CD8-positive, alpha-beta memory T cell (primary cell): ENCODE measurements around the gene CHFR. TPM values are rescaled to one million over a fixed set of nuclear protein-coding genes. Genes with fewer than 3 reads are reported as not detected.

Experiments
- CTCF ChIA-PET: fragments of 350-600 bp; sonication (Branson Sonifier 250); formaldehyde crosslinking; loops from one replicate; lab custom pipeline; 2021; ENCODE audit warnings: antibody characterized with exemption; lab: Charles Lee
- POLR2A ChIA-PET: fragments of 350-600 bp; sonication (Branson Sonifier 250); formaldehyde crosslinking; loops from one replicate; lab custom pipeline; 2021; ENCODE audit warnings: antibody characterized with exemption; lab: Charles Lee
- DNase-seq, 5 donors: peaks; one replicate each; pipeline versions ENCODE4 v3.0.0 to v3.0.0-alpha.2; 2020 to 2022; ENCODE audit warnings: mixed read lengths in 1 of 5
- H3K27ac ChIP-seq: one replicate; pipeline ENCODE4 v1.7.0; 2013; ENCODE audit warnings: low read depth, mild to moderate bottlenecking, low read length, moderate library complexity
- H3K27me3 ChIP-seq: 2 replicates; pipeline ENCODE4 v1.7.0; 2013; ENCODE audit warnings: low read length, mild to moderate bottlenecking; ENCODE audit not compliant: insufficient read depth, poor library complexity, severe bottlenecking
- H3K36me3 ChIP-seq: 2 replicates; pipeline ENCODE4 v1.7.0; 2013; ENCODE audit warnings: mild to moderate bottlenecking, low read length, moderate library complexity; ENCODE audit not compliant: insufficient read depth
- H3K4me1 ChIP-seq: 2 replicates; pipeline ENCODE4 v1.7.0; 2013; ENCODE audit warnings: mild to moderate bottlenecking, low read length, moderate library complexity; ENCODE audit not compliant: insufficient read depth
- H3K4me3 ChIP-seq: 2 replicates; pipeline ENCODE4 v1.7.0; 2013; ENCODE audit warnings: mild to moderate bottlenecking, low read length
- H3K9me3 ChIP-seq: 2 replicates; pipeline ENCODE4 v1.7.0; 2013; ENCODE audit warnings: mild to moderate bottlenecking, low read length
- H3K27ac Mint-ChIP-seq, 8 donors: one replicate each; pipeline ENCODE4 v1.8.0; 2020 to 2021; ENCODE audit warnings: mixed read lengths in 8 of 8, mild to moderate bottlenecking in 6 of 8, inconsistent platforms in 3 of 8, moderate library complexity in 3 of 8
- H3K27me3 Mint-ChIP-seq, 2 donors: one replicate each; pipeline ENCODE4 v1.8.0; 2020 to 2021; ENCODE audit warnings: mixed read lengths in 2 of 2, mild to moderate bottlenecking in 1 of 2, moderate library complexity in 1 of 2
- H3K36me3 Mint-ChIP-seq, 3 donors: one replicate each; pipeline ENCODE4 v1.8.0; 2020 to 2021; ENCODE audit warnings: mixed read lengths in 3 of 3, inconsistent platforms in 1 of 3, mild to moderate bottlenecking in 1 of 3
- H3K4me1 Mint-ChIP-seq, 3 donors: one replicate each; pipeline ENCODE4 v1.8.0; 2020 to 2021; ENCODE audit warnings: mixed read lengths in 3 of 3, inconsistent platforms in 1 of 3, mild to moderate bottlenecking in 1 of 3
- H3K4me3 Mint-ChIP-seq, 7 donors: one replicate each; pipeline ENCODE4 v1.8.0; 2020 to 2021; ENCODE audit warnings: mixed read lengths in 7 of 7, mild to moderate bottlenecking in 6 of 7, moderate library complexity in 4 of 7, inconsistent platforms in 2 of 7
- H3K9me3 Mint-ChIP-seq, 5 donors: one replicate each; pipeline ENCODE4 v1.8.0; 2020 to 2022; ENCODE audit warnings: mixed read lengths in 5 of 5, mild to moderate bottlenecking in 3 of 5, moderate library complexity in 2 of 5, inconsistent platforms in 1 of 5
- polyA plus RNA-seq: library from polyadenylated mRNA; unstranded; fragments of 300-500 nt; fragmentation: Illumina TruSeq; gene quantifications from one replicate; pipeline ENCODE4 v1.2.3, GENCODE V29; 2021
- total RNA-seq, 2 experiments: library from RNA; stranded (reverse); gene quantifications; one replicate each; pipeline ENCODE4 v1.2.3, GENCODE V29; 2021

CHFR gene
- total and polyA plus RNA-seq, 3 experiments from 2014 or later, result 35.0 to 57.7 (median 55.9) TPM

GRCh38 chr12:132828706-132829534 is 58.5 kb downstream of the CHFR start, which contains the start of gene GOLGA3:
GOLGA3 (minus strand) TSS chr12:132828869; CDS start chr12:132822128, 6,741 bp downstream.
- Histone ChIP-seq H3K9me3 (no peaks in the 10 kb centered on the region), H3K4me3 (peak within 1 kb of the TSS; percentile 69), H3K27ac (peak within 1 kb of the TSS; percentile 92), H3K27me3 (no peaks in the 10 kb centered on the region), H3K36me3 (peaks cover 21% of the 10 kb centered on the region), H3K4me1 (peaks cover 31% of the 10 kb centered on the region)
- Mint-ChIP-seq H3K4me1 (peaks cover 47 to 60% (median 56%) of the 10 kb centered on the region in 3 donors), H3K27ac (peak within 1 kb of the TSS; percentile 99 to 100 (median 100)), H3K36me3 (peaks cover 0 to 56% (median 19%) of the 10 kb centered on the region in 3 donors), H3K9me3 (no peaks in the 10 kb centered on the region), H3K27me3 (peaks cover 0 to 2% of the 10 kb centered on the region in 2 donors), H3K4me3 (peak within 1 kb of the TSS; percentile 93 to 99 (median 97))
- DNase-seq, result peak; percentile 92 to 96 (median 95)
- ChIA-PET CTCF (interaction anchor here (0.6 to 1.7 kb wide), 6 partner anchors 9 to 77 kb away, joined by 3 to 9 read pairs (median 3); no protein-coding TSS in a partner anchor), POLR2A (interaction anchor here (0.6 to 1.9 kb wide), 6 partner anchors 44 to 251 kb away, joined by 3 to 11 read pairs (median 5); partner anchors contain the start of genes CHFR and PGAM5)

DNA sequence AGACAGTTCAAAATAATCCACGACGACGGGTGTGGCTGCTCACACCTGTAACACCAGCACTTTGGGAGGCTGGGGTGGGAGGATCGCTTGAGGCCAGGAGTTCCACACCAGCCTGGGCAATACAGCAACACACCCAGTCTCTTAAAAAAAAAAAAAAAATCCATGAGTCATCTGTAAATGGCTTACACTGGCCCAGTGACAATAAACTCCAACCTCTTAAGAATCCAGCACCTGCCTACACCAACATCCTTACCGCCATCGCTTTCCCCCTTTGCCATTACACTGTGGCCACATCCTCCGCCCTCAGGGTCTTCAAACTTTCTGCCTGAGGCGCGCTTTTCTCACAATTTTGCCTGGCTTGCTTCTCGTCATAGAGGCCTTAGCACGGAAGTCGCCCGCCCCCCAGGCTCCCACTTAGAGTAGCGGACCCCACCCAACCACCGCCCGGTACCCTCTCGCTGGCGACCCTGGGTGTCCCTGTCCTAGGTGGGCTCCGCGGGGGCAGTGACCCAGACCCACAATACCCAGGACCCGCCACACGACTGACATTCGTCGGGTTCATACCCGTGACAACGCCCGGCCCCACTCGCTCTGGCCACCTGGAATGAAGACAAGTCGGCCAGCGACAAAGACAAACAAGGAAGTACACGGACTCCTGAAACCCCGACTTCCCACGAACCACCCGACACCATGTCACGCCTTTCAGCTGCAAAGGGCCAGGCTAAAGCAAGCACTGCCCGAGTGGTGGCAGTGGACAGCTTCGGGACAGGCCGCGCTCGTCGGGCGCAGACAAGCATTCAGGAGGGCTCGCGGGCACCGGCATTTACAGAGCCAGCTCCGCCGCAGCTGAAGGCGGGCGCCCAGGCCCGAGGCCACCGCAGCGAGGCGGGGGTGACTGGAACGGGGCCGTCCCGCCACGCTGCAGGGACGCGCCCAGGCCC is 59.4 kb downstream of the CHFR start:
- ChIA-PET POLR2A (interaction anchor here (1.0 to 1.9 kb wide), 3 partner anchors 59 to 118 kb away, joined by 5 to 11 read pairs (median 7); partner anchors contain the start of genes CHFR and PGAM5), CTCF (interaction anchor here (1.0 to 1.7 kb wide), 5 partner anchors 10 to 78 kb away, joined by 3 to 9 read pairs (median 3); no protein-coding TSS in a partner anchor)
- H3K27ac ChIP-seq, result peak overlapping the region; percentile 92
- no peaks in the 10 kb centered on the region for H3K9me3 ChIP-seq
- peak in 3 of 5 donors; percentile 19 to 53 (median 23) for DNase-seq
- Mint-ChIP-seq H3K4me3 (peak overlapping the region; percentile 84 to 90 (median 88)), H3K36me3 (peaks cover 0 to 56% (median 19%) of the 10 kb centered on the region in 3 donors), H3K9me3 (no peaks in the 10 kb centered on the region), H3K4me1 (peaks cover 40 to 54% (median 47%) of the 10 kb centered on the region in 3 donors), H3K27ac (peak overlapping the region; percentile 86 to 99 (median 94)), H3K27me3 (peaks cover 0 to 2% of the 10 kb centered on the region in 2 donors)
- H3K36me3 ChIP-seq, result peaks cover 21% of the 10 kb centered on the region
- peak overlapping the region; percentile 69 for H3K4me3 ChIP-seq
- no peaks in the 10 kb centered on the region for H3K27me3 ChIP-seq
- peaks cover 26% of the 10 kb centered on the region for H3K4me1 ChIP-seq

DNA sequence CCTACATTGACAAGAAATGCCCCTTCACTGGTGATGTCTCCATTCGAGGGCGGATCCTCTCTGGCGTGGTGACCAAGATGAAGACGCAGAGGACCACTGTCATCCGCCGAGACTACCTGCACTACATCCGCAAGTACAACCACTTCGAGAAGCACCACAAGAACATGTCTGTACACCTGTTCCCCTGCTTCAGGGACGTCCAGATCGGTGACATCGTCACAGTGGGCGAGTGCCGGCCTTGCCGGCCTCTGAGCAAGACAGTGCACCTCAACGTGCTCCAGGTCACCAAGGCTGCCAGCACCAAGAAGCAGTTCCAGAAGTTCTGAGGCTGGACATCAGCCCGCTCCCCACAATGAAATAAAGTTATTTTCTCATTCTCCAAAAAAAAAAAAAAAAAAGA is 61.5 kb downstream of the CHFR start:
- POLR2A ChIA-PET, result no interaction called here
- Histone ChIP-seq H3K36me3 (peaks cover 21% of the 10 kb centered on the region), H3K27me3 (no peaks in the 10 kb centered on the region), H3K4me3 (no peak overlapping the region), H3K4me1 (peaks cover 26% of the 10 kb centered on the region), H3K27ac (no peak overlapping the region), H3K9me3 (no peaks in the 10 kb centered on the region)
- Mint-ChIP-seq H3K27ac (peak overlapping the region in 4 of 8 donors; percentile 23 to 99 (median 77)), H3K4me3 (peak overlapping the region in 4 of 7 donors; percentile 12 to 89 (median 59)), H3K36me3 (peaks cover 0 to 68% (median 16%) of the 10 kb centered on the region in 3 donors), H3K4me1 (peaks cover 40 to 55% (median 47%) of the 10 kb centered on the region in 3 donors), H3K27me3 (peaks cover 0 to 2% of the 10 kb centered on the region in 2 donors), H3K9me3 (no peaks in the 10 kb centered on the region)
- CTCF ChIA-PET, result interaction anchor here (0.8 kb wide), 1 partner anchor 60 kb away, joined by 3 read pairs; no protein-coding TSS in a partner anchor
- DNase-seq, result no peak

- no peak for DNase-seq
- Mint-ChIP-seq H3K27ac (peak overlapping the region in 2 of 8 donors; percentile 86 to 99), H3K9me3 (no peaks in the 10 kb centered on the region), H3K36me3 (peaks cover 0 to 75% (median 19%) of the 10 kb centered on the region in 3 donors), H3K27me3 (peaks cover 0 to 2% of the 10 kb centered on the region in 2 donors), H3K4me1 (peaks cover 40 to 55% (median 47%) of the 10 kb centered on the region in 3 donors), H3K4me3 (peak overlapping the region in 1 of 7 donors; percentile 45)
- CTCF ChIA-PET, result interaction anchor here (0.8 kb wide), 1 partner anchor 61 kb away, joined by 3 read pairs; no protein-coding TSS in a partner anchor
- POLR2A ChIA-PET, result no interaction called here
- peaks cover 26% of the 10 kb centered on the region for H3K4me1 ChIP-seq
- no peaks in the 10 kb centered on the region for H3K9me3 ChIP-seq
- H3K4me3 ChIP-seq, result no peak overlapping the region
- no peaks in the 10 kb centered on the region for H3K27me3 ChIP-seq
- peaks cover 26% of the 10 kb centered on the region for H3K36me3 ChIP-seq
- no peak overlapping the region for H3K27ac ChIP-seq
Measured at GRCh38 chr12:132825089-132825488, 62.3 kb downstream of the CHFR start.

DNA sequence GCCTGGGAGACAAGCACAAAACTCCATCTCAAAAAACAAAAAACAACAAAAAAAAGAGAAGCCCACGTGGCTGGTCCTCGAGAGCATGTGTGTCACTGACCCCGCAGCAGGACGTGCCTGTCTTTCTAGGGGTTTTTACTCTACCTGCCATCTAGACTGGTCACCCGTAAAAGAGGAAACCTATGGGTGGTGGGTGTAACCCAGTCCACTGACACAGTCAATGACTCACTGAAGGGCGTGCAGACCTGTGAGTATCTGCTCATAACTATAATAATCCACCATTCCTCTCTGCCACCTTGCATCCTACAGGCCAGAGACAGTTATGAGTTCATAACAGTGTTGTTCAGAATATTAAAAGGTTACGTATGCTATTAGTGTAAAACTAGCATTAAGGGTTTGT is 63.4 kb downstream of the CHFR start:
- H3K4me3 ChIP-seq, result no peak overlapping the region
- H3K9me3 Mint-ChIP-seq, result no peaks in the 10 kb centered on the region
- H3K4me1 Mint-ChIP-seq, result peaks cover 36 to 53% (median 41%) of the 10 kb centered on the region in 3 donors
- DNase-seq, result no peak
- peaks cover 0 to 2% of the 10 kb centered on the region in 2 donors for H3K27me3 Mint-ChIP-seq
- H3K4me3 Mint-ChIP-seq, result peak overlapping the region in 1 of 7 donors; percentile 56
- peaks cover 21% of the 10 kb centered on the region for H3K4me1 ChIP-seq
- H3K36me3 ChIP-seq, result peaks cover 26% of the 10 kb centered on the region
- H3K27ac Mint-ChIP-seq, result peak overlapping the region in 2 of 8 donors; percentile 58 to 75
- H3K9me3 ChIP-seq, result no peaks in the 10 kb centered on the region
- H3K27me3 ChIP-seq, result no peaks in the 10 kb centered on the region
- H3K27ac ChIP-seq, result no peak overlapping the region
- ChIA-PET POLR2A (no interaction called here), CTCF (no interaction called here)
- peaks cover 0 to 81% (median 20%) of the 10 kb centered on the region in 3 donors for H3K36me3 Mint-ChIP-seq

DNA sequence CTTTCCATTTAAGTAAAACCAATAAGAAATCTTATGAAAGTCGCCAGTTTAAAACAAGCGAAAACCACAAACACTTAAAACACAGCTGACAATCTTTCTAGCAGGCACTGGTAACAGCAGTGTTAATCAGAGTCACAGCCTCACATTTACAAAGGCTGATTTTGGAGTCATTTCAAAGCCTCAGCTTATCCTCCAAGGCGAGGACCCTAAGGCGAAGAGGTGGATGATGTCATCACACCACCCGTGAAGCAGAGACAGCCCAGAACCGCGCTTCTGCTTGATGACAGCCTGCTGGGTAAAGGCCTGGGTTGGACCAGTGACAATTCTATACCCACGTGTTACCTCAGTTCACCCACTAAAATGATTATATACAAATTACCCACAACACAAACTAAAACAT is 68.8 kb downstream of the CHFR start:
- peaks cover 25% of the 10 kb centered on the region for H3K36me3 ChIP-seq
- no peaks in the 10 kb centered on the region for H3K27me3 ChIP-seq
- H3K9me3 Mint-ChIP-seq, result no peaks in the 10 kb centered on the region
- no peaks in the 10 kb centered on the region for H3K4me1 ChIP-seq
- no peak overlapping the region for H3K4me3 ChIP-seq
- no peaks in the 10 kb centered on the region for H3K27me3 Mint-ChIP-seq
- ChIA-PET CTCF (no interaction called here), POLR2A (no interaction called here)
- H3K4me1 Mint-ChIP-seq, result peaks cover 0 to 16% (median 10%) of the 10 kb centered on the region in 3 donors
- peak overlapping the region; percentile 26 to 79 (median 70) for H3K27ac Mint-ChIP-seq
- H3K9me3 ChIP-seq, result no peaks in the 10 kb centered on the region
- peak overlapping the region in 1 of 7 donors; percentile 10 for H3K4me3 Mint-ChIP-seq
- no peak overlapping the region for H3K27ac ChIP-seq
- peak in 1 of 5 donors; percentile 11 for DNase-seq
- peaks cover 4 to 72% (median 8%) of the 10 kb centered on the region in 3 donors for H3K36me3 Mint-ChIP-seq

- Mint-ChIP-seq H3K9me3 (no peaks in the 10 kb centered on the region), H3K27ac (peak overlapping the region in 1 of 8 donors; percentile 50), H3K4me1 (peaks cover 11 to 28% (median 17%) of the 10 kb centered on the region in 3 donors), H3K36me3 (peaks cover 4 to 74% (median 11%) of the 10 kb centered on the region in 3 donors), H3K27me3 (no peaks in the 10 kb centered on the region), H3K4me3 (no peak overlapping the region)
- H3K4me1 ChIP-seq, result no peaks in the 10 kb centered on the region
- no peak overlapping the region for H3K27ac ChIP-seq
- no peak for DNase-seq
- H3K36me3 ChIP-seq, result peaks cover 34% of the 10 kb centered on the region
- H3K27me3 ChIP-seq, result no peaks in the 10 kb centered on the region
- ChIA-PET CTCF (interaction anchor here (1.2 kb wide), 1 partner anchor 90 kb away, joined by 3 read pairs; no protein-coding TSS in a partner anchor), POLR2A (no interaction called here)
- no peaks in the 10 kb centered on the region for H3K9me3 ChIP-seq
- no peak overlapping the region for H3K4me3 ChIP-seq
Measured at GRCh38 chr12:132814232-132814631, 73.2 kb downstream of the CHFR start.
